MM.1S (cell line): ENCODE results near the gene TTC7B.

ENCODE experiments used
- EZH2 ChIP-seq: fragments of 300-600 bp; sonication (generic); optimal IDR thresholded peaks from 2 replicates; pipeline ENCODE3; 2017; ENCODE audit warnings: low read depth, mild to moderate bottlenecking, antibody characterized with exemption, low read length, mixed read lengths
- TF ChIP-seq, protein P1 (sequence below): fragments of 300-600 bp; sonication (generic); IDR thresholded peaks from 2 replicates; pipeline ENCODE4 v1.5.1; 2016; ENCODE audit warnings: antibody characterized with exemption, low read length, mixed read lengths

GRCh38 chr14:90545966-90546751 lies 270.1 kb downstream of the TTC7B start:
- TF ChIP-seq EZH2, result no peak
- TF ChIP-seq, protein P1, sequence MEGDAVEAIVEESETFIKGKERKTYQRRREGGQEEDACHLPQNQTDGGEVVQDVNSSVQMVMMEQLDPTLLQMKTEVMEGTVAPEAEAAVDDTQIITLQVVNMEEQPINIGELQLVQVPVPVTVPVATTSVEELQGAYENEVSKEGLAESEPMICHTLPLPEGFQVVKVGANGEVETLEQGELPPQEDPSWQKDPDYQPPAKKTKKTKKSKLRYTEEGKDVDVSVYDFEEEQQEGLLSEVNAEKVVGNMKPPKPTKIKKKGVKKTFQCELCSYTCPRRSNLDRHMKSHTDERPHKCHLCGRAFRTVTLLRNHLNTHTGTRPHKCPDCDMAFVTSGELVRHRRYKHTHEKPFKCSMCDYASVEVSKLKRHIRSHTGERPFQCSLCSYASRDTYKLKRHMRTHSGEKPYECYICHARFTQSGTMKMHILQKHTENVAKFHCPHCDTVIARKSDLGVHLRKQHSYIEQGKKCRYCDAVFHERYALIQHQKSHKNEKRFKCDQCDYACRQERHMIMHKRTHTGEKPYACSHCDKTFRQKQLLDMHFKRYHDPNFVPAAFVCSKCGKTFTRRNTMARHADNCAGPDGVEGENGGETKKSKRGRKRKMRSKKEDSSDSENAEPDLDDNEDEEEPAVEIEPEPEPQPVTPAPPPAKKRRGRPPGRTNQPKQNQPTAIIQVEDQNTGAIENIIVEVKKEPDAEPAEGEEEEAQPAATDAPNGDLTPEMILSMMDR, result no peak
